Measurements from ENCODE around the gene N4BP2L1.
"Not testable (repeated sequence)": the region's sequence is repeated elsewhere in the genome, so short reads cannot be mapped to it uniquely, and the experiment has no call there.

The N4BP2L1 gene

DNA sequence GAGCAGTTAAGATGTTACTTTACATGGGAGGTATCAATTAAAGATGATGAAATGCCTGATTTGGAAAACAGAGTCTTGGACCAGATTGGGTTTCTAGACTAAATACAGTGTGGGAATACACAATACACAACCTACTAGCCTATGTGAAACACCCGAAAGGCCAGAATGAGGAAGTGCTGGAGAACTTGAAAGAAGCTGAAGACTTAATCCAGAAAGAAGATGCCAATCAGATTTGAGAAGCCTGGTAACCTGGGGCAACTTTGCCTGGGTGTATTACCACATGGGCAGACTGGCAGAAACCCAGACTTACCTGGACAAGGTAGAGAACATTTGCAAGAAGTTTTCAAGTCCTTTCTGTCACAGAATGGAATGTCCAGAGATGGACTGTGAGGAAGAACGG, 43.2 kb downstream of the N4BP2L1 start:
- DNase-seq: no peak

DNA sequence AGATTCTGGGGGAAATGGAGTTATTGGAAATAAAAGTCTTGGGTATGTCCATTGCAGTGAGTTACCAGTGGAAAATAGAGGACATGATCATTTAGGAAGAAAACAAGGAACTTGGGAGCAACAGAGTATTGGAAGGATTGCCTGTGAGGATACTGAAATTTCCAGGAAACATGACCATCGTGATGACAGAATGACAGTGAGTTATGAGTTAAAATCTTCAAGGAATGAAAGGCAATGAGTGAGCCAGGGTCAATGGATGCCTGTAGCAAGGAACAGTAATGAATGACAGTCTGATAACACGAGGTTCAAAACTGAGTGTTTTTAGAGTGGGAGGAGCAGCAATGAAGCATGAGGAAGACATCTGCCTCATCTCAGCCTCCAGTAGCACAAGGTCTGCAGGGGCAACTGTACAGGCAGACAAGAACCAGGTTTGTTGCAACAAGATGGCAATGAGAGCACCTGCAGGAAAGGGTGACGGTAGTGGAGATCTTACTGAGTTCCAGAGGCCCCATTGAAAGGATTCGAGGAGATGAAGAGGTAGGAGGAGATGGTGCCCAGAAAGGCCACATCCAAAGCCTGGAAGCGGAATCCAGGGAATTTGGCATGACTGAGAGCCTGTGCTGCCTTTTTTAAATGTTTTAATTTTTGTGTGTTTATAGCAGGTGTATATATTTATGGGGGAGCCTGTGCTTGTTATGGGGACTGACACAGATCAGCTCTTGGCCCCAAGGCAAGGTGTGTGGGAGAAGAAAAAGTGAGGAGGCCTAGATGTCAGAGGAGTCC, 43.9 kb downstream of the N4BP2L1 start:
- no peak for DNase-seq

DNA sequence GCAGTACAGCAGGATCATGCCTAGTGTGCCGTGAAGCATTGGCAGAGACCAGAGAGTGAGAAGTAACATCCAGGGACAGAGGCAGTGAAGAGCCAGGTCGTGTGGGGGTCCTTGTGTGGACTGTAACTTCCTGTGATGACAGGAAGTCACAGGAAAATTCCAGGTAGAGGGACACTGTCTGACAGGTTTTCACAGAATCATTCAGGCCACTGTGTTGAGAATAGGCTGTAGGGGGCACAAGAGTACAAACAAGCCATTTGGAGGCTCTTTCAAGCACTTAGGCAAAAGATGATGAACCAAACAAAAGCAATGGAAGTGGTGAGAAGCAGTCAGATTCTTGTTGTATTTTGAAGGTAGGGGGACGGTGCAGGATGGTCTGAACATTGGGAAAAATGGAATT, 46.4 kb downstream of the N4BP2L1 start:
- DNase-seq: peak; percentile 6

DNA sequence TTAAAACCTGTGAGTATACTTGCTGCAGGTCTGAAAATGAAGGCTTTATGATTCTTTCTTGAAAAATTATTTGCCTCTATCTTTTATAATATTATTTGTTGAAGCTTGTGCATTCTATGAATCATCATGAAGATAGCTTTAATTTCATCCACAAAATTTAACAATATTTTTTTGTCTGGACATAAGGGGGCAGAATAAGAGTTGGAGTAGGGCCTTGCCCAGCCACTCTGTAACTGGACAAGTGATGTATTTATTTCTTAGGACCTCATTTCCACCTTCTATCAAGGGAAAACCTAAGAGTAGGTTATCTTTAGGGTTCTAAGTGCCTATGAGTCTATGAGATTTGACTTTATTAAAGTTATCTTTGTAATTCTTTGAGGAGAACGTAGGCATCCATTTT, 49.9 kb downstream of the N4BP2L1 start:
- DNase-seq: no peak

- no peak for DNase-seq
Observed at GRCh38 chr13:32376642-32377415, 51.1 kb downstream of the N4BP2L1 start.

- no peak for DNase-seq
Observed at GRCh38 chr13:32370805-32371204, 57.1 kb downstream of the N4BP2L1 start.

DNA sequence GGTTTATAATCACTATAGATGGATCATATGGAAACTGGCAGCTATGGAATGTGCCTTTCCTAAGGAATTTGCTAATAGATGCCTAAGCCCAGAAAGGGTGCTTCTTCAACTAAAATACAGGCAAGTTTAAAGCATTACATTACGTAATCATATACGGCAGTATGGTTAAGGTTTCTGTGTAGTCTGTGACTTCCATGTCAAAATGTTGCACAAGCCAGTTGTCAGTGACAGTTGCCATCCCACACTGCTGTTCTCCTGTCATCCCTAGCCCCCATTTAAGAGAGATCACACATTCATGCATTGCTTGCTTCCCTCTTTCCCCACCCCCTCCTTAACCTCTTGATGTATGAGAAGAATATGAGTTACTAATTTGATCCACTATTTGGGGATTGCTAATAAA, 65.4 kb downstream of the N4BP2L1 start:
- no peak for DNase-seq

GRCh38 chr13:32355935-32356334, 72.0 kb downstream of the N4BP2L1 start:
- not testable (repeated sequence) for DNase-seq

DNA sequence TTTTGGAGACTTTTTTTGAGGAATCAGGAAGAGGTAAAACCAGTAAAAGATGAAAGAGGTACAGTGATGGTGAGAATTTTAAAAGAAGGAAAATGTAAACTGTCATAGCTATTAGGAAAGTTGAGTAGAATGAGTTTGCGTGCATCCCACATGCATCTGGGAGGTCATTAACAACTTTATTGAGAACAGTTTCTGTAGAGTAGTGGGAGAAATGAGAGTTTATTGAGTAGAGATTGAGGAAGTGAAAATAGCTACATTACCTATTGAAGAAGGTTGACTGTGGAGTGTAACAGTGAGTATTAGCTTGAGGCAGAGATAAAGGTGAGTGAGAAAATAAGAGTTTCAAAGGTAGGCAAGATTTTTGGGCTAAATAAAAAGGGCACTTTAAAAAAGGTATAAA, 73.9 kb downstream of the N4BP2L1 start:
- DNase-seq: no peak

DNA sequence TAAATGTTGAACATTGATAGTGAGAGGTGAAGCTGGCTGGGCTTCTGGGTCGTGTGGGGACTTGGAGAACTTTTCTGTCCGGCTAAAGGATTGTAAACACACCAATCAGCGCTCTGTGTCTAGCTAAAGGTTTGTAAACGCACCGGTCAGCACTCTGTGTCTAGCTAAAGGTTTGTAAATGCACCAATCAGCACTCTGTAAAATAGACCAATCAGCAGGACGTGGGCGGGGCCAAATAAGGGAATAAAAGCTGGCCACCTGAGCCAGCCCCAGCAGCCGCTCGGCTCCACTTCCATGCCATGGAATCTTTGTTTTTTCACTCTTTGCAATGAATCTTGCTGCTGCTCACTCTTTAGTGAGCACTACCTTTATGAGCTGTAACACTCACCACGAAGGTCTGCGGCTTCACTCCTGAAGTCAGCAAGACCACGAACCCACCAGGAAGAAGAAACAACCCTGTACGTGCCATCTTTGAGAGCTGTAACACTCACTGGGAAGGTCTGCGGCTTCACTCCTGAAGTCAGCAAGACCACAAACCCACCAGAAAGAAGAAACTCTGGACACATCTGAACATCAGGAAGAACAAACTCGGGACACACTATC, 77.0 kb downstream of the N4BP2L1 start:
- DNase-seq: not testable (repeated sequence)
